Gastroesophageal sphincter (tissue), 3 donors: ENCODE results near the gene CD37.

ENCODE experiments used
- CTCF ChIP-seq, 4 experiments: fragments of 200-600 bp in 2 of 4; fragments of 450-650 bp in 2 of 4; sonication (generic) in 1 of 4; IDR thresholded peaks; one replicate each; pipeline ENCODE4 v1.5.1; 2017 to 2019; ENCODE audit warnings: antibody characterized with exemption in 4 of 4, mild to moderate bottlenecking in 2 of 4, moderate library complexity in 2 of 4
- EP300 ChIP-seq: sonication (generic); formaldehyde crosslinking; IDR thresholded peaks from one replicate; pipeline ENCODE4 v1.6.1; 2017; ENCODE audit warnings: antibody characterized with exemption, mild to moderate bottlenecking
- POLR2A ChIP-seq, 2 donors: fragments of 450-650 bp; IDR thresholded peaks; one replicate each; pipeline ENCODE4 v1.6.1; 2017; ENCODE audit warnings: antibody characterized with exemption in 2 of 2, mild to moderate bottlenecking in 2 of 2, moderate library complexity in 1 of 2
- POLR2AphosphoS5 ChIP-seq: sonication (generic); formaldehyde crosslinking; IDR thresholded peaks from one replicate; pipeline ENCODE4 v1.6.1; 2017; ENCODE audit warnings: antibody characterized with exemption

- no peak for TF ChIP-seq CTCF (IDR thresholded peaks at IDR 0.05)
- TF ChIP-seq POLR2A (IDR thresholded peaks at IDR 0.05), result no peak
- no peak for TF ChIP-seq POLR2AphosphoS5
- TF ChIP-seq EP300, result no peak
Measured at GRCh38 chr19:49333811-49334288, 1.4 kb upstream of the CD37 start.
